Ecto neural progenitor cell (in vitro differentiated cells): ENCODE measurements around the gene DPYD.

Experiments
- DNase-seq: peaks from one replicate; pipeline ENCODE4 v3.0.0-alpha.2; 2018; ENCODE audit warnings: low spot score

Gene DPYD

DNA sequence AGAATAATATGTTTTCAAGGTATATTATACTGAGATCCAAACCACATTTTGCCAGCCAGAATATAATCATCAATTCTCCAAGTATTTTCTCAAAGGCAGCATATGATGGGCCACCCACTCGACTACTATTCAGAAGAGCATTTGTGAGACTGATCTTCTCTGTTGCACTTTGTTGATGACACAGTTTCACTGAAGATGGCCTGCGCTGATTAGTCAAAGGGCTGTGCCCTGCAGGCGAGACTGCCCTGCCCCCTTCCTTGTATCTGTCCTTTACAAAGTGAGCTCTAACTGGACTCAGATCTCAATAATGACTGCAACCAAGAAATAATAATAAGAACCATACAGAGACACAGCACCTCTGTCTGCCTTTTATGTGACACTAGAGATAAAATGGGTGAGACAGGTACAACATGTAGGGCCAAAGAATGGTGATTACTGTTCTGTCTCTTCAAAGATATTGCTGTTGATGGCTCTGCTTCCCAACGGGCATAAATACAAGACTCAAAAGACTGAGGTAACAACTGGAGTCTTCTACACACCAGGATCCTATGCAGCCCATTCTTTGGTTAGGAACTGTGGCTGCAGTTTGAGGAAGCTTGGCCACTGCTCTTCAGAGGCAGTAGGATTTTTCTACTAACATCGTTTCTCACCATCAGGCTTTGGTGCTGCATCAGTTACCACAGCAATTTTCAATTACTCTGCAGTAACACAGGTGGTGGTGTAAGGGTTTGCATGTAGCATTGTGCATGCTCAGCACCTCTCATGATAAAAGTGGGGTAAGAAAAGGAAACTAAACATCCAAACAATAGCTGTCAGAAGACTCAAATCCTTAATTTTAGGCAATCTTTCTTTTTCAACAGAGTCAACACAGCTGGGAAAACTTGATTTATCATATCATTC is 718.1 kb downstream of the DPYD start:
- no peak for DNase-seq

GRCh38 chr1:97201641-97202040 is 719.2 kb downstream of the DPYD start:
- DNase-seq, result no peak

GRCh38 chr1:97200595-97200994 is 720.2 kb downstream of the DPYD start:
- no peak for DNase-seq

DNA sequence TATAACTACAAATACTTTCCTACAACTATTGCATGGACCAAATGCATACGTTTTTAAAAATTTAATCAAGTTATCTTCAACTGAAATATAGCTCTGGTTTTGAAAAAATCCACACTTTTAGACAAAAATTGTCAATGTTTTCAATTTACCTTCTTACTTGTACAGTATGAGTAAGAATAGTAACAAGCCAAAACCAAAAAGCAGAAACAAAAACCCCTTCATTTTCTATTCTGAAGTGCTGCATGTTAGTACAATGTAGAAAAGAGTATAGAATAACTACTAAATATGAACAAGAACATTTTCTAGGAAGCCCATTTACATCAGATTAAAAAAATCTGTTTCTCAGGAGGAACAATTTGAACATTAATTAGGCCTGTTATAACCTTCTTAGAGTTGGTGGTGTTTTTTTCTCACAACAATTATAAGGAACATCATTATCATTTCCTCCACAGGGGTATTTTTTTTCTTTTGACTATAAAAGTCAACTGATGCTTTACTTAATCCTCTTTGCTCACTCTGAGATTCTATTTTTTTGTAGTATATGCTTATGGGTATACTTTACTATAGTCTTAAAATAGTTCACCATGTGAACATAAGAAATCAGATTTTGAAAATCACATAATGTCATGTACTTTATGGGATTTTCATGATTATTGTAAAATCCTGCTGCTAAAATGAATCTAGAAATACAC is 723.9 kb downstream of the DPYD start:
- no peak for DNase-seq

GRCh38 chr1:97192872-97193572 is 727.8 kb downstream of the DPYD start:
- DNase-seq, result no peak

DNA sequence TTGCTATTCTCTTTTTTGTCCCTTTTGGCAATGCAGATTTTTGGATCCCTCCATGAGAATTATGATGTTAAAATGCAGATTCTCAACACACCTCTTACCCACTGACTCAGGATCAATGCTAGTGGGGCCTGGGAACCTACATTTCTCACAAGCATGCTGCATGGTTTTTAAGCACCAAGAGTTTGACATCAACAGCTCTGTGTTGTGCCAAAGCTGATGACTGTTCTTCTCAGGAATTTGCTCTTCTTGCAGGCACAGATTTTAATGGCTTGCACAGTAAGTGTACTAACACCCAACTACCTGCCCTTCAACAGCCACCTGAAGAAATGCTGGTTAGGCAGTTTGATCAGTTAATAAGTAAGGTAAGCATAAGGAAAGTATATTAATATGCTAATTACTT is 730.5 kb downstream of the DPYD start:
- DNase-seq, result no peak

DNA sequence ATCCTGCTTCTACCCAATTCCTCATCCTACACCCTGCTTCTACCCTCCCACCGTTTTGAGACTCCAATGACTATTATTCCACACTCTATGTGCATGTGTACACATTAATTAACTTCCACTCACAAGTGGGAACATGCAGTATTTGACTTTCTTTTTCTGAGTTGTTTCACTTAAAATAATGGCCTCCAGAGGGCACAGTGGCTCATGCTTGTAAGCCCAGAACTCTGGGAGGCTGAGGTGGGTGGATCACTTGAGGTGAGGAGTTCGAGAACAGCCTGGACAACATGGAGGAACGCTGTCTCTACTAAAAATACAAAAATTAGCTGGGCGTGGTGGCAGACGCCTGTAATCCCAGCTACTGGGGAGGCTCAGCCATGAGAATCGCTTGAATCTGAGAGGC is 734.5 kb downstream of the DPYD start:
- DNase-seq, result no peak

GRCh38 chr1:97174039-97174704 is 746.7 kb downstream of the DPYD start:
- no peak for DNase-seq

DNA sequence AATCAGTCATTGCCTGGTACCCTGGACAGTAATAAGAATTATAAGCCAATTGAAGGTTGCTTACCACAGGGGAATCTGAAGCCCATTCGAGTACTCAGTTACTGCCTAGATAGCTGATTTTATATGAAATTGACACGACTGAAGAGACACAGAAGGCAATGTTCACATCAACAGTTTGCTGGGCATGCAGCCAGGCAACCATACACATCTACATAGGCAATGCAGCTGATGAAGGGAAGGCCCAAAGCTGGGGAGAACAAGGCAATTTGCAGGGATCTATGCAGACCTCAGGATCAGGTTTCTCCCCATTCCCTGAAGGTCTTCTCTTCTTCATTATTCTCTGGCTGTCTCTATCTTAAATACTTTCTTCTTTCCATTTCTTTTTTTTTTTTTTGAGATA is 750.5 kb downstream of the DPYD start:
- no peak for DNase-seq

- no peak for DNase-seq
These were observed 752.8 kb downstream of the DPYD start for GRCh38 chr1:97168056-97168455.

GRCh38 chr1:97167246-97167645 is 753.6 kb downstream of the DPYD start:
- no peak for DNase-seq

DNA sequence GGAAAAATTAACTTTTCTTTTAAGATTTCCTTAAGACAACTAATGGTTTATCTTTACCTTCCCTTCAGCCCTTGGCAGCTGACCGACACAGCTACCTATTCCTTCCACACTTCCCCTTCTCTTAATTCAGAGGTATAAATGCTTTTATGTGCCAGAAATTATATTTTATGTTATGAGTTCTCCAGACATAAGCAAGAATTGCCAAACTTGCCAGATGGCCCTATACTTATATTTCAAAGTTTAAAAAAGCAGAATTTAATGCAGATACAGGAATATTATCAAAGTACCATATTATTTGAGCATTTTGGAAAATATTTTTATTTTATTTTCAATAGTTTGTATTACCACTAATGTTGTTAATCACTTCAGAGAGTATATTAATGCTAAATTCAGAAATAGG is 754.2 kb downstream of the DPYD start:
- no peak for DNase-seq

- DNase-seq, result no peak
These were observed 756.6 kb downstream of the DPYD start for GRCh38 chr1:97164276-97164639.

DNA sequence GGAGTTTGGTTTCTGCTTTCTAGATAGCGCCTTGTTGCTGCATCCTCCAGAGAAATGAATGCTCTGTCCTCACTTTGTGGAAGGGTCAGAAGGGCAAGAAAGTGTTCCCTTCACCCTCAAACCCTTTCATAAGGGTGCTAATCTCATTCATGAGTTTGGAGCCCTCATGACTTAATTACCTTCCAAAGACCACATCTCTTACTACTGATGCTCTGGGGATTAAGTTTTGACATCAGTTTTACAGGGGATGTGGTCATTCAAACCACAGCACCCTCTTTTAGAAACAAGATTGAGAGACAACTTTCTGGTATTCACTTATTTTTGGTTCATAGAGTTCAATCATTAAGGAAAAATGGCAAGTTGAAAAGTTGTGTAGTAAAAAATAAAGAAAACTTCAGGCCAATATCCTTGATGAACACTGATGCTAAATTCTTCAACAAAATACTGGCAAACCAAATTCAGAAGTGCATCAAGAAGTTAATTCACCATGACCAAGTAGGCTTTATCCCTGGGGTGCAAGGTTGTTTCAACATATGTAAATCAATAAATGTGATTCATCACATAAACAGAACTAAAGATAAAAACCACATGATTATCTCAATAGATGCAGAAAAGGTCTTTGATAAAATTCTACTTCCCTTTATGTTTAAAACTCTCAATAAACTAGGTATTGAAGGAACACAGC is 757.1 kb downstream of the DPYD start:
- no peak for DNase-seq

GRCh38 chr1:97160818-97161217 is 760.0 kb downstream of the DPYD start:
- DNase-seq, result no peak

GRCh38 chr1:97159342-97159741 is 761.5 kb downstream of the DPYD start:
- no peak for DNase-seq

DNA sequence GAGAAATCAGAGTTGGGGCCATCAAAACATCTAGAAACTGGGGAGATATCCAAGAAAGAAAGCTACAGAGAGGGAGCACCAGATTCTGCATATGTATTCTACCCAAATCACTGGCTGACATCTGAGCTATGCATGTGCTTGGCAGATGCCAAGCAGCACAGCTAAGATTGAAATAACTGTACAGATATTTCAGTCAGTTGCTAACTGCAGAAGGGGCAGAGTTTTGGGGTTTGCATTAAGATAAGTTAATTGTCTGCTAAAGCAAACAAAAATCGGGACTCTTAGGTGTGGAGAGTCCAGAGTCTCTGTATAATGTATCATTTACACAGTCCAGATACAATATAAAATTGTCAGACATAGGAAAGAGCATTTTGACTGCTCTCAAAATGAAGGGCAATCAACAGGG is 762.1 kb downstream of the DPYD start:
- no peak for DNase-seq

DNA sequence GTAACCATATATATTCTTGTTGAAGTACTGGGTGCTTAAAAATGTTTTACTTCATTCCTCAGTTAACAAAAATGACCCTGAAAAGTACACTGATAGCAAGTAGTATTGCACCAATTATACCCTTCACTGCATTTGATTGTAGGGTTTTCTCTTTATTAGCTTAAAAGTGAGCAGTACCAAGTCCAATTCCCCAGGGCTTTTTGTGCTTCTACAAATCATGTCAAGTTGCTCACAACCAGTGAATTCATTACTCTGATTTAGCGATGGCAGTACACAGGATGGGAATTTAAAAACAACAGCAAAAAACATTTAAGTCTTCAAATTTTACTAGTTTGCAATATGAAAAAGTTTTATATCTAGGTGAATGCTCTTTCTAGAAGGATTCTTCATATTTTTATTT is 762.8 kb downstream of the DPYD start:
- DNase-seq, result no peak

- no peak for DNase-seq
These were observed 769.2 kb downstream of the DPYD start for GRCh38 chr1:97151651-97152050.

DNA sequence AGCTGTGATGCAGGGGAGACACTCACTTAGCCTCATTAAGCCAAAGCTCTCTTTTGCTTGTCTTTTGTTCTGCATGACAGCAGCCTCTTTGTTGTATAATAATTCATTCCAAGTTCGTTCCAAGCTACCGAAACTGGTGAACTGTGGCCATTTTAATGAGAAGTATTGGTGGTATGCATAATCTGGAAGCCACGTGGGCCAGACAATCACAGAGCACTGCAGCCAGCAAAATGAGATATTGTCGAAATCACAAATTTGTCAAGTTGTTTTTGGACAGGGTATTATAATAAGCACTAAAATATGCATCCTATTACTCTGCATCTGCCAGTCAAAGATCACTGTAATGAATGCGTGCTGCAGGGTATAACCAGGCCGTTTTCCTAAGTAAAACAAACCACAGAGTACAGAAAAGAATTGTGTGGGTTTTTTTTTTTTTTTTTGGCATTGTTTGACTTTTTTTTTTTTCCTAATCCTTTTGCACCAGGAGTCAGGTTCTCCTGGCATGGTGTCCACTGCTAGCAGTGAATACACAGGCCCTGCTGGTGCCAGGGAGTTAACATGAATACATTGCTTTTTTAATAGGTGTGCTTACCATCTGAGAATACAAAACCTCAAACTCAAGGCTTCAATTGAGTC is 775.4 kb downstream of the DPYD start:
- no peak for DNase-seq

DNA sequence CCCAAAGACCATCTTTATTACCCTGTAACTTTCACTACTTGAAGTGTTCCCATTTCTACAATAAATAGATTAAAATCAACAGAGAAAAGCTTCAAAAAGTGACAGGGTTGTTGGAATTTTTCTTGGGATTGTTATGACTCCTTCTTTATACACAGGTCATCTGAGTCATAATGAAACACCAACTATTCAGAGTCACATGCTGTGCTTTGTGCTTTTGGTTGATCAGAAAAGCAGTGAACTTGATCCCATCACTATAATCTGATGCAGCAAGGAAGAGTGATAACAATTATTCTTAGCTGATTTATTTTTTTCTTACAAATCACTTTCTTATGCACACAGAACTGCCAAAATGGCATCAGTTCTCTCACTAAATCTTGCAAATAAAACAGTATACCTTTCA is 776.3 kb downstream of the DPYD start:
- DNase-seq, result no peak
